Left lobe of liver (tissue), 2 donors: ENCODE measurements around the gene MUC5B. TPM values are rescaled to one million over a fixed set of nuclear protein-coding genes. Genes with fewer than 3 reads are reported as not detected.

Experiments used
- ATAC-seq: fragments of 200-7000 bp; cut with Tn5 transposase; one replicate; pipeline ENCODE4 v1.9.1; 2020; ENCODE audit warnings: mild to moderate bottlenecking, moderate library complexity
- DNase-seq: peaks from one replicate; pipeline ENCODE4 v3.0.0-alpha.2; 2020; ENCODE audit warnings: low spot score
- total RNA-seq: library from RNA; stranded (reverse); gene quantifications from one replicate; pipeline ENCODE4 v1.2.1, GENCODE V29; 2021
- donor health status: DM: no; HTN: no; CAD: no; lungs with moderate emphysema.
- donor health status: DM: no; HTN: yes; CAD: no.

Gene MUC5B
- total RNA-seq, 1 donor from 2014 or later = 4.1 TPM

GRCh38 chr11:1306186-1307162 lies 83.6 kb downstream of the MUC5B start:
- ATAC-seq = no peak

GRCh38 chr11:1307163-1307870 lies 84.5 kb downstream of the MUC5B start:
- ATAC-seq = no peak
- DNase-seq = peak; percentile 50

More at GRCh38 chr11:1306186-1307162, 83.6 kb downstream of the MUC5B start:
- DNase-seq = peak; percentile 46

- ATAC-seq = peak; percentile 21
- peak; percentile 87 for DNase-seq
Observed at GRCh38 chr11:1307998-1308742, 85.3 kb downstream of the MUC5B start.

- peak; percentile 58 for DNase-seq
- peak; percentile 36 for ATAC-seq
Observed at GRCh38 chr11:1308743-1309497, 86.1 kb downstream of the MUC5B start.

GRCh38 chr11:1309498-1310317 lies 86.8 kb downstream of the MUC5B start, which contains the start of gene TOLLIP:
Gene TOLLIP (minus strand): TSS chr11:1309632. CDS start chr11:1309498, 134 bp downstream.
- DNase-seq (peak; percentile 98), ATAC-seq (peak; percentile 78)

GRCh38 chr11:1310318-1310687 lies 87.4 kb downstream of the MUC5B start:
- DNase-seq = no peak

GRCh38 chr11:1310772-1311468 lies 88.1 kb downstream of the MUC5B start:
- no peak for ATAC-seq
- peak; percentile 46 for DNase-seq

More at GRCh38 chr11:1310318-1310687, 87.4 kb downstream of the MUC5B start:
- ATAC-seq = no peak

Other genes with a start within 250 kb of the MUC5B start
- gene MUC6, start 186.3 kb upstream of the MUC5B start, total RNA-seq = 1.0 TPM
- gene MUC2, start 148.2 kb upstream of the MUC5B start, total RNA-seq = 0.38 TPM
- gene MUC5AC, start 65.1 kb upstream of the MUC5B start, total RNA-seq = 0.03 TPM
- gene TOLLIP, start 86.6 kb downstream of the MUC5B start, total RNA-seq = 128 TPM
- 0.18 TPM for gene BRSK2, start 166.9 kb downstream of the MUC5B start, total RNA-seq